OCI-M2 (cell line): ENCODE results near the gene PRSS57.

Source experiments
- DNase-seq: peaks from one replicate; lab custom pipeline; 2025; ENCODE audit not compliant: unreplicated experiment; lab: John Stamatoyannopoulos, UW

The PRSS57 gene

GRCh38 chr19:653425-653824, 41.8 kb downstream of the PRSS57 start:
- no peak for DNase-seq

DNA sequence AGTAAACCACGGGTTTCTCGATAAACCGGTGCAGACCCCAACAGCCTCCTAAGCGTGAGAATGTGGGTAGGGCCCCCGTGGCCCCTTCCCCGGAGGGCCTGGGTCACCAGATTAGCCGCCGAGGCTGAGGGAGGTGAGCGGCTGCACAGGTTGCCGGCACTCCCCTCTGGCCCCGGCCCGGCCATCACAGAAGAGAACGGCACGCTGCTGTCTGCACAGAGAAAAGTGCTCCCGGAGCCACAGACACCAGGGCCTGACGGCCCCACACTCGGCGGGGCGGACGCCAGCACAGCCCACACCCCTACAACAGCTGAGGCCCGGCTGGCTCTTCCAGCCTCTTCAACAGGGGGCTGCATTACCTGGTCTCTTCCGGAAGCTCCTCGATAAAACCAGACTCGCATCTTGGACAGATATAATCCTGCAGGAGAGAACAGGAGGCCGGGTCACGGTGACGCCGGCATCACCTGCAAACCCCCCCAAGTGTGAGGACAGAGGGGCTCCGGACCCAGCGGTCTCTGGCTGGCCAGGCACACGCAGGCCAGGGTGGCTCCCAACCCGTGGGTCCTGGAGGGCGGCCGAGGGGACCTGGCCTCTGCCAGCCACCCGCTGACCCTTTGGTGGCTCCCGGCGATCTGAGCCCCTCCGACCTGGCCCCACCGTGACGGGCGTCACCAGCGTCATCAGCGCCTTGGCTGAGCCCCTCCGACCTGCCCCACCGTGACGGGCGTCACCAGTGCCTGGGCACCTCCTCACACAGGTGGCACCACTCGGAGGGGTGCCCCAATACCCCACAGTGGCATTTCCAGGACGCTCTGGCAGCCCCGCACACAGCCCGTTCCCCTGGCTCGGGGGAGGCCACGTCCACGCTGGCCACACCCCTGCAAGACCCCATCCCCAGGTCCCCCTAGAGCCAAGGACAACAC, 42.5 kb downstream of the PRSS57 start:
- no peak for DNase-seq

DNA sequence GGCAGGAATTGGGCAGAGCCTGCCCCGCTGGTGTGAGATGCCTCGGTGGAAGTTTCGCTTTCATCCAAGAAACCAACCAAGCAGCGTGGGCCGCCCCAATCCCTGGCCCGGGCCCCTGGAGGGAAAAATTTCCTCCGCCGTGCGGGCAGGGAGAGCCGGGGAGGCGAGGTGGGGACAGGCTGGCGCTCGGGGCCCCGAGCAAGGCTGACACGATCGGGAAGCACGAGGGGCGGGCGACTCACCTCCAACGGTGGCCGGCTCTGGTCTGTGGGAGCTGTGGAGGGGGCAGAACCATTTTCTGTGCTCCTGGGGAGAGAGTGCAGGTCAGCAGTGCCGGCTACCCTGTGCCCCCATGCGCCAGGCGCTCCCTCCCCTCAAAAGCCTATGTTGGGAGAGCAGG, 43.3 kb downstream of the PRSS57 start:
- no peak for DNase-seq

GRCh38 chr19:651114-651818, 44.0 kb downstream of the PRSS57 start:
- DNase-seq = no peak

DNA sequence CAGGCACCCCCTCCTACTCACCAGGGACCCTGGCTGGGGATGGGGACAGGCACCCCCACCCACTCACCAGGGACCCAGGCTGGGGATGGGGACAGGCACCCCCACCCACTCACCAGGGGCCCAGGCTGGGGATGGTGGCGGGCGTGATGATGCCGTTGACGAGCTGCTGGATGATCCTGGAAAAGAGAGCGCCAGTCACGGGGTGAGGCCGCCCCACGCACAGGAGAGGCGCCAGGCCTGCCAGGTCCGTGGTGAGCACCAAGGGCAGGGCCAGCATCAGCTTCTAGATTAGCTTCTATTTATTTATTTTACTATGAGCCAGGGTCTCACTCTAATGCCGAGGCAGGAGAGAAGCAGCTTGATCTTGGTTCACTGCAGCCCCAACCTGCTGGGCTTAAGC, 45.1 kb downstream of the PRSS57 start:
- no peak for DNase-seq

DNA sequence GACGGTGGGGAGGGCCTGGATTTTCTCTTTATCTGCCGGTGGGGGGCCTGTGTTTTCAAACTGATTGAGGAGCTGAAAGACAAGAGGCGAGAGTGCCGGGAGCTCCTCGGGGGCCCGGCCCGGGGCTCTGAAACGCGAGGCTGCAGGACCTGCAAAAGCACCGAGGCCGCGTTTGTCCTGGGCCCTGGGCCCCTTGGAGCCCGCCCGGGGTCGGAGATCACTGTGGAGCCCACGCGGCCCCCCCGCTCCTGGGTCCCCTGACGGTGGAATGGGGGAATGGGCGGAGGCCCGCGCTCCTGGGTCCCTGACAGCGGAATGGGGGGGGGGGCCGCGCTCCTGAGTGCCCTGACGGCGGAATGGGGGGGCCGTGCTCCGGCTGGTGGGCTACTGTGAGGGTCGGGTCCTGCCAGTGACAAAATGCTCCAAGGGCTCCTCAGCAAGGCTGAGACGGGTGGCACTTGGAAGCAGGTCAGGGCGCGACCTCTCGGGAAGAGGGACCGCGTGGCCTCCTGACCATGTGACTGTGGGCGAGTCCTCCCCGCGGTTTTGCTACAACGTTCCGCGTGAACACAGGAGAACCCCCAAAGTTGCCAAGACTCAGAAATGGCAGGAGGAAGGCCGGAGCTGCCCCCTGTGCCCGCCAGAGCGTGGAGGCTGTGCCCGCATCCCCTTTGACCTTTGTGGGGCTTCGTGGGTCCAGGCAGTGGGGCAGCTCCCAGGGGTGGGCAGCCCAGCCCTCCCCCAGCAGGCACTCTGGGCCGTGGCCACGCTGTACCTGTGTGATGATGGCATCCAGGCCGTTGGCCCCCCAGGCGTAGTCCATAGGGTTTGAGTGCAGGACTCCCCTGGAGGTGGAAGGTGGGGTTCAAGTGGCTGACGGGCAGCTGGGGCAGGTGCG, 46.1 kb downstream of the PRSS57 start:
- DNase-seq = no peak

- no peak for DNase-seq
These were observed 46.9 kb downstream of the PRSS57 start for GRCh38 chr19:648305-648704.

- no peak for DNase-seq
These were observed 47.5 kb downstream of the PRSS57 start for GRCh38 chr19:647566-648284.

DNA sequence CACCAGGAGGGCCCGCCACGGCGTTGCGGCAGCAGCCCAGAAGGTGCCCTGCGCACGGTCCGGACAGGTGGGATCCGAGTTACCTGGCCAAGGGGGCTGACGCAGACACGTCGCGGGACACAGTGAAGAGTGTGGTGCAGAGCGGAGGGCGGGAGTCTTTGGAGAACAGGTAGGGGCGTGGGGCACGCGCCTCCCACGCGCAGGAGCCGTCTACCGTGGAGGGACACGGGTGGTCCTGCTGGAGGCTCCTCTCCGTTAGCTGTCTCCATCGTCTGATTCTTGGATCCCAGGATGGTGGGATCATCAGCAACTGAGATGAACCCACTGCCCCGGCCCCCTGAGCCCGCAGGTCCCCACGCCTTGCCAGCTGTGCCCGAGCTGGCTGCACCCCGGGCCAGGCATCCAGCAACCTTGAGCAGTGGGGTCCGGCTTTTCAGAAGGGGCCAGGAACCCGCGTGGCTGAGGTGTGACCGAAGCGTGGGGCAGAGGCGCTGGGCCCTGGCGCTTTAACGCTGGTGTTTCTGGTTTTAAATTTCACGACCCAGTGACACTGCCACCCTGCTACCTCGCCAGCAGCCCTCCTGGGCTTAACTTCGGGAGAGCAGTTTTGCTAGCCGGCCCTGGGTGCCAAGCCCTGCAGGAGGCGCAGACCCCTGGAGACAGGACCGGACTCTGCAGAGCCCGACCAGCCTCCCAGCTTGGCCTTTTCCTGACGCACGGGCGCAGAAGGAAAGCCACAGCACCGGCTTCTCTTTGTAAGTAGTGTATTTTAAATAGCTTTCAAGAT, 48.3 kb downstream of the PRSS57 start:
- DNase-seq = no peak

GRCh38 chr19:645912-646778, 49.1 kb downstream of the PRSS57 start:
- DNase-seq = no peak

GRCh38 chr19:644789-645188, 50.5 kb downstream of the PRSS57 start:
- no peak for DNase-seq

DNA sequence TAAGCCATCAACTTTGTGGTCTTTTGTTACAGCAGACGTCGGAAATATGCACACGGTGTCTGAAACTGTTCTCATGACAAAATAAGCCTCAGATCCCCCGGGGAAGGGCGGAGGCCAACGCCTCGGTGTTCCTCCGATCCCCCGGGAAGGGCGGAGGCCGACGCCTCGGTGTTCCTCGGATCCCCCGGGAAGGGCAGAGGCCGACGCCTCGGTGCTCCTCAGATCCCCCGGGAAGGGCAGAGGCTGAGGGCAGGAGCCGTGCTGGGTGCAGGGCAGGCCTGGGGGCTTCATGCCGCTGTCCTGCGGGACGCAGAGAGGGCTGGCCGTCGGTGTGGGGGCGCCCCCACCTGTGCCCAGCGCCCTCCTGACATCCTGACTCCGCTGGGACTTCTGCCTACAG, 50.9 kb downstream of the PRSS57 start:
- no peak for DNase-seq

- DNase-seq = no peak
These were observed 51.5 kb downstream of the PRSS57 start for GRCh38 chr19:643736-644135.

- DNase-seq = no peak
These were observed 52.2 kb downstream of the PRSS57 start for GRCh38 chr19:642767-643727.

GRCh38 chr19:641702-642101, 53.5 kb downstream of the PRSS57 start:
- DNase-seq = no peak

DNA sequence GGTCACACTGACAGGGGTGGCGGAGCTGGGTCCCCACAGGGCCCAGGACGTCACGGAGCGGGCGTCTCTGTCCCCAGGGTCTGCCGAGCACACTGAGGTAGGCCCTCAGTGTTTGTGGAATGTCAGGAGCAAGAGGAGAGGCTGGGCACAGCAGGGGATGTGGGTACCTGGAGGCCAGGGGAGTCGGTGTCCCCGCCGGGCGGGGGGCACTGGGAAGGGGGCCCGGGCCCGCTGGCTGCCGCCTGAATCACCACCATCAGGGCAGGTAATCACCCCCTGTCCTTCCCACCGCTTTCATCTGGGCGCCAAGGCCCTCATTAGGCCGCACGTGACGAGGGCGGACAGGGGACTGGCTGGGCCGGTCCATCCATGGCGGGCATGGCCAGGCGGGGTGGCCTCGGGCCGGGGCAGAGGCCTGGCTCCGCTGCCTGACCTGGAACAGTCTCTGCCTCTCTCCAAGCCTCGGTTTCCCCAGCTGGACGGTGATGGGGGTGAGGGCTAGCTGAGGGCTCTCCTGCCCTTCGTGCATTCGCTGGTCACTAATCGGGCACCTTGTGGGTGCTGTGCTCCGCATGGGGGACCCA, 54.6 kb downstream of the PRSS57 start:
- no peak for DNase-seq

GRCh38 chr19:640161-640558, 55.1 kb downstream of the PRSS57 start:
- no peak for DNase-seq
